Activated CD4-positive, alpha-beta T cell treated with anti-CD3 and anti-CD28 coated beads, Interleukin-2, Interleukin-4, amounts not matched to agents 100 ng/mL and 50 ng/mL, durations not matched to agents 16 hours and 8 hours (primary cell): ENCODE measurements around the gene THRB.

Source experiments
- DNase-seq: peaks from one replicate; pipeline ENCODE4 v3.0.0-alpha.2; 2020; ENCODE audit warnings: low spot score

Gene THRB

GRCh38 chr3:24377218-24377993, 117.2 kb downstream of the THRB start:
- no peak for DNase-seq

GRCh38 chr3:24375947-24376384, 118.7 kb downstream of the THRB start:
- DNase-seq = no peak

- DNase-seq = no peak
Observed at GRCh38 chr3:24374801-24375200, 119.8 kb downstream of the THRB start.

GRCh38 chr3:24373198-24373959, 121.3 kb downstream of the THRB start:
- DNase-seq = no peak

GRCh38 chr3:24372559-24373197, 122.0 kb downstream of the THRB start:
- DNase-seq = no peak

- DNase-seq = no peak
Observed at GRCh38 chr3:24370352-24371090, 124.1 kb downstream of the THRB start.

GRCh38 chr3:24368605-24369004, 126.0 kb downstream of the THRB start:
- no peak for DNase-seq

- DNase-seq = no peak
Observed at GRCh38 chr3:24367664-24368264, 126.9 kb downstream of the THRB start.

- no peak for DNase-seq
Observed at GRCh38 chr3:24367216-24367615, 127.4 kb downstream of the THRB start.

- DNase-seq = no peak
Observed at GRCh38 chr3:24365168-24365567, 129.5 kb downstream of the THRB start.

- no peak for DNase-seq
Observed at GRCh38 chr3:24364359-24364758, 130.3 kb downstream of the THRB start.

GRCh38 chr3:24363242-24363641, 131.4 kb downstream of the THRB start:
- DNase-seq = no peak

- no peak for DNase-seq
Observed at GRCh38 chr3:24361623-24362022, 133.0 kb downstream of the THRB start.

- DNase-seq = no peak
Observed at GRCh38 chr3:24360957-24361356, 133.7 kb downstream of the THRB start.

GRCh38 chr3:24359645-24360462, 134.8 kb downstream of the THRB start:
- no peak for DNase-seq

GRCh38 chr3:24359102-24359501, 135.5 kb downstream of the THRB start:
- DNase-seq = no peak

- DNase-seq = no peak
Observed at GRCh38 chr3:24357635-24358034, 137.0 kb downstream of the THRB start.

- no peak for DNase-seq
Observed at GRCh38 chr3:24355806-24356205, 138.8 kb downstream of the THRB start.

- no peak for DNase-seq
Observed at GRCh38 chr3:24354230-24354629, 140.4 kb downstream of the THRB start.

- DNase-seq = no peak
Observed at GRCh38 chr3:24352893-24353553, 141.6 kb downstream of the THRB start.
